GF-D8 (cell line): Measurements from ENCODE around the gene STXBP4.

Experiments used
- DNase-seq: peaks from one replicate; lab custom pipeline; 2025; lab: John Stamatoyannopoulos, UW

The STXBP4 gene

DNA sequence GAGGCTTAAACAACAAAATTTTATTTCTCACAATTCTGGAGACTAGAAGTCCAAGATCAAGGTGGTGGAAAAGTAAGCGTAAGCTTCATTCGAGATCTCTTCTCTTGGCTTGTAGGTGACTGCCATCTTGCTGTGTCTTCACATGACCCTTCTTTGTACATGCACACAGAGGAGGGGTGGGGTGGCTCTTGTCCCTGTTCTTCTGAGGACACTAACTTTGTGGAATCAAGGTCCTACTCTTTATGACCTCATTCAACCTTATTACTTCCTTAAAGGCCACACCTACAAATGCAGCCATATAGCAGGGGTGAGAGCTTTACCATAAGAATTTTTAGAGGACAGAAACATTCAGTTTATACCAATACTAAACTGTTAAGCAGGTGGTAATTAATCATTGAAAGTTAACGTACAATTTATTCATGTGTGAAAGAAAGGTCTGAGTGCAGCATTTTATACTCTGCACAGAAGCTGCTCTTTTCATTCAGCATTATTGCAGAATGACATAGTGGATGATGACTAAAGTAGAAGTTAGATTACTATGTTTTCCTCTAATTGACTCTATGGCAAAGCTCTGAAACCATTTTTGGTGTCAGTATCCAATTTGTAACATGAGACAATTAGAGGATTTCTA, 156.3 kb downstream of the STXBP4 start:
- DNase-seq, result no peak

DNA sequence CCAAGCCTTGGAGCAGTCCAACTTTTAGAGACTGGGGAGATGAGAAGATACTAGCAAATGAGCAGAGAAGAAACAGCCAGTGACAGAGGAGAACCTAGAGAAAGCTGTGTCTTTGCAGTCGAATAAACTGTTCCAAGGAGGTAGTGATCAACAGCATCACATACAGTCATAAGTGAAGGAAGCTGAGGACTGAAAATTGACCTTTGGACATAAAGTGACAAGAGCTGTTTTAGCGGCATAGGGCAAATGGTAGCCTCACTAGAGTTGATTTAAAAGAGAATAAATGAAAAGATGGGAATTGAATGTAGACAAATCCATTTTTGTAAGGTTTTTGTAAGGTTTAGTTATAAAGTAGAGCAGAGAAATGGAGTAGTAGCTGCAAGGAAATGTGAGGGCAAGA, 165.0 kb downstream of the STXBP4 start:
- DNase-seq, result no peak

- DNase-seq, result no peak
Measured at GRCh38 chr17:55134486-55135157, 166.1 kb downstream of the STXBP4 start.

GRCh38 chr17:55140809-55141208, 172.2 kb downstream of the STXBP4 start:
- no peak for DNase-seq

- DNase-seq, result no peak
Measured at GRCh38 chr17:55144518-55144917, 176.0 kb downstream of the STXBP4 start.

DNA sequence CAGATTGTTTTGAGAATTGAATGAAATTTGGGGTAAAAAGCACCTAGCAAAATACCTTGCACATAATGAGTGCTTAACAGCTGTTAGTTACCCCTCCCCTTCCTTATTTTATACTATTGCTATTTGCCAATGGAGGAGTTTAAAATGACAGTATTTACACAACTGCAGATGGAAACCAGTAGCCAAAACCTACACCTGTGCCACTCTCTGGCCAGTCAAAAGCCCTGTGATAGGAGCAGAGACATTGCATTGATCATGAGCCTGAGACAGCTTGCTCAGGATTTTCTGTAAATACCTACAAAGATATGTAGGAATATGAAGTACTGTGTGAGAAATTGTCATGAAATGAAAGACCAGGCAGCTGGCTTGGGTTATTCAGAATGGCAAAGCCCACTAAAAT, 180.9 kb downstream of the STXBP4 start:
- no peak for DNase-seq

DNA sequence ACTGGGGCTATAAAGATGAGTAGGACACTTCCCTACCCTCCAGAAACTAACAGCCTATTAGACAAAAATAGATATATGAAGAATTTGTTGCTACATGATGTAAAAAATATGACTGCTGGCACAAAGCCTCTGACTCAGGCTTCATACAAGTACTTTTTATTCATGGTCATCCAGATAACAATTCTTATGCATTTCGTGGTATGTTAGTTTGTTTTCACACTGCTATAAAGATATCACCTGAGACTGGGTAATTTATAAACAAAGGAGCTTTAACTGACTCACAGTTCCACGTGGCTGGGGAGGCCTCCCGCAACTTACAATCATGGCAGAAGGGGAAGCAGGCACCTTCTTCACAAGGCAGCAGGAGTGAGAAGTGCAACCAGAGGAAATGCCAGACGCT, 183.7 kb downstream of the STXBP4 start:
- no peak for DNase-seq

GRCh38 chr17:55154101-55154500, 185.5 kb downstream of the STXBP4 start:
- no peak for DNase-seq

- DNase-seq, result no peak
Measured at GRCh38 chr17:55155856-55156560, 187.4 kb downstream of the STXBP4 start.

GRCh38 chr17:55157165-55157564, 188.6 kb downstream of the STXBP4 start:
- no peak for DNase-seq

DNA sequence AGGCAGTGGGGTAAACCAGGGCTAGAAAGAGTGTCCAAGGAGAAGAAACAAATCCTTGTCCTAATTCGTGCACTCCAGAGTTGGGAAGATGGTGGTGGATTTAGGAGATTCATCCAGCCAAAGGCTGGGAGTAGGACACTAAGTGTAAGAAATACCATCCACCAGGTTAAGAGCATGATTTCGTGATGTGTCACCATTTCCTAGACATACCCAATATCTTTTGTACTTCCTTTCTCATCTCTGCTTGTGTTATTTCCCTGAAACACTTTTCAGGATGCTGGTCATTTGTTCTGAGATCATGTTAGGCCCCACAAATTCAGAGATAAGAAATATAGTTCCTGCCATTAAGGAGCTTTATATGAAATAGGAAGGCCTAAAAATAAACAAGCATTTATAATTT, 189.9 kb downstream of the STXBP4 start:
- no peak for DNase-seq

GRCh38 chr17:55159251-55159650, 190.7 kb downstream of the STXBP4 start:
- DNase-seq, result no peak

GRCh38 chr17:55160501-55160900, 191.9 kb downstream of the STXBP4 start:
- DNase-seq, result no peak

DNA sequence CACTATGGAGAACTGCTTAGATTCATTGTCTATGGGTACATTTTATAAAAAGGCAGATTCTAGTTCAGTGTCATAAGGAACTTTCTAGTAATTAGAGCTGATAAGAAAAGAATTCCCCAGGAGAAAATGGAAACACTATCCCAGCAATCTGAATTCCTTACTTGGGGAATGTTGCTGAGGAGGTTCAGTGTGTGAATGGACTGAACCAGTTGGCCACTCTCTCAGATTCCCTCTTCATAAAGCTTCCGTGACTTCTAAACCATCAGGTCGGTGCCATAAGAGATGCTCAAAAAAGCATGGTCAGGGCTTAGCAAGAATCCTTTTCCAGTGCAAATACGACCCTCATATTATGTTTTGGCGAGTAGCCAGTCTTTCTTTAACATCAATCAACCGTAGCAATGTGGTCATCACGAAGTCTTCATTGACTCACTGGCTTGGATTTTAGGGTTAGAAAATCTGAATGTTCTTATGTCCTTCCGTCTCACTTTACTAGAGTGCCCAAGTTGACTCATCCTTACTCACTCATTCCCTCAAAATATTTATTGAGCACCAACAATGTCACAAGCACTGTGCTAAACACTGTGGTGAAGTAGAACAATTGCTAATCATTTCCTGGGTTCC, 193.5 kb downstream of the STXBP4 start:
- DNase-seq, result no peak

- no peak for DNase-seq
Measured at GRCh38 chr17:55162556-55162946, 194.0 kb downstream of the STXBP4 start.

GRCh38 chr17:55163408-55163807, 194.8 kb downstream of the STXBP4 start:
- DNase-seq, result no peak

- DNase-seq, result no peak
Measured at GRCh38 chr17:55166506-55166905, 197.9 kb downstream of the STXBP4 start.

DNA sequence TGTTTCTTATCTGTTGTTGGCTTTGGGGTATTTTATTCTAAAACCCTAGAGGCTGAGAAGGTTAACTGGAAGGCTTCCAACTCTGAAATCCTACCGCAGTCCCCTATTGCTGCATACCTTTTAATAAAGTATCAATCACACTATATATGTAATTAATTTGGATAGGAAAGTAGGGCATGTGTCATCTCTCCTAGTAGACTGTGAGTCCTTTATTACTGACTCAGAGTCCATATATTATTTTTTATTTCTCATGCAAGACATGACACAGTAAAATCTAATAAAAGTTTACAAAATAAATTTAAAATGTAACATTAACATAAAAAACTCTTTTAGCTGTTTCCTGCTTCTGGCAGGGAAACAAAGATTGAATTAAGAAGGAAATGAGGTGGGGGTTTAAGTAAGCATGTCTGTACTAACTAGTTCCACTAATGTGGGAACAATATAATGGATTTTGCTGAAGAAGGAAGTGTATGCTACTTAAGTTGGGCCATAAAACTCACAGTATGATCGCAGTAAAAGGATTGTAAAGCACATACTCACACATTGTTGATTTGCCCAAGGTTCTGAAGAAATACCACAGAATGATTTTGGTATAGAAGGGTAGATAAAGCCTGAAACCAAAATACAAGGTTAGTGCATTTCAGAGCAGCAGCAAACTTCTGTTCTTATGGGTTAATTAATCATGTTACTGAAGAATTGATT, 198.6 kb downstream of the STXBP4 start:
- no peak for DNase-seq

DNA sequence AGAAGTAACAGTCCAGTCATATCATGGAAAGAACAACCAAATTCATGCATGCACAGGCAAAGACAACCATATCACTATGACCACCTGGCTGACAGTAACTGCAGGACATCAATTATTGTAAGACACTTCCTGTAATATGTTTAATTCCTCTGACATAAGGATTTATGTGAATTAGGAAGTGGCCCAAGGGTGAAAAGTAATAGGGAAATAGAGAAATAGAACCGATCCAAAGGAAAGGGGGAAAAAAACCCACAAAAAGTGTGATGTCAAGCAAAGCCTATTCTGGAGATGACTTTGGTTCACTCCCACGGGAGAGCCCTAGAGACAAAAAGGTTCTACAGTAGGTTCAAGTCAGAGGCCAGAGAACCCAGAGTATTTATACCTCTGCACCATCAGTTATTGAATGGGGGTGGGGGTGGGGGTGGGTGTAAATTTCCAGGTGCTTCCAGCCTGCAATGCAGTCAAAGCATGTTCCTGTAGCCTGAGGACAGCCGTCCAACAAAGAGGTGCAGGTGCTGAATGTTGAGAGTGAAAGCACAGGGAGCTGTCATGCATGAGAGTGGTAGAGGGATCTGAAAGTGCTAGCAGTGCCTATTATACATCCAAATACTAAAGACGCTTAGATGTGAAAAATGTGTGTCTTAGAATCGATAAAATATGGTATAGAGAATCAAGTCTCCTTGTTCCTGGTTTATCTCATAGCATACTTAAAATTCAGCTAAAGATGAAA, 200.6 kb downstream of the STXBP4 start:
- no peak for DNase-seq

DNA sequence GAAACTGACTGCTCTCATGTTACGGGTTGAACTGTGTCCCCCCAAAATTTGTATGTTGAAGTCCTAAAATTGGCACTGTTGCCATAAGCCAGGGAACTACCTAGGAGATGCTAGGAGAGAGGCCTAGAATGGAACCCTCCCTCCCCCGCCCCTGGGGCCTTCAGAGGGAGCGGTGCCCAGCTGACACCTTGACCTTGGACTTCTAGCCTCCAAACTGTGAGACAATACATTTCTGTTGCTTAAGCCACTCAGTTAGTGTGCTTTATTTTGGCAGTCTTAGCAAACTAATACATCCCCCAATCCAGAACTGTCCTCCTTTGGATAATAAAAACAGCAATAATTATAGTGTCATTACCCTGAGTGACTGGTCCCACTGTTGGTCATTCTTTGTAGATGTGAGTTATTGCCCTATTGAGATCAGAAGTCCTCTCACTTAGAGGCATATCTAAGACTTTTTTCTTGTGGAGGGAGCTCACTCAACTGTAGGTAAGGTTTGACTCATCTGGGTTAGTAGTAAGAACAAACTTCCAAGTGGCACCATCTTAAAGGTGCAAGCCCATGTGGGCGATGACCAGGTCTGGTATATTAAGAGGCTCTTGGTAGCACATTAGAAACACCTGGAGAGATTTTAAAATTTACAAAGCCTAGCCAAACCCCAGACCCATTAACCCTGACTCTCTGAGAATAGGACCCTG, 203.2 kb downstream of the STXBP4 start:
- DNase-seq, result no peak

- DNase-seq, result no peak
Measured at GRCh38 chr17:55172612-55173011, 204.0 kb downstream of the STXBP4 start.
